CD4-positive, alpha-beta T cell treated with Interleukin-6 at 100 ng/mL for 8 hours (primary cell): Measurements from ENCODE around the gene ATF4.
A peak's percentile ranks its signal among the peaks of the same experiment; 100 is the strongest.
"Not testable (repeated sequence)": the region's sequence is repeated elsewhere in the genome, so short reads cannot be mapped to it uniquely, and the experiment has no call there.

ENCODE experiments used
- DNase-seq: peaks from one replicate; pipeline ENCODE4 v3.0.0-alpha.2; 2020; ENCODE audit warnings: mixed read lengths, low spot score

ATF4 gene

DNA sequence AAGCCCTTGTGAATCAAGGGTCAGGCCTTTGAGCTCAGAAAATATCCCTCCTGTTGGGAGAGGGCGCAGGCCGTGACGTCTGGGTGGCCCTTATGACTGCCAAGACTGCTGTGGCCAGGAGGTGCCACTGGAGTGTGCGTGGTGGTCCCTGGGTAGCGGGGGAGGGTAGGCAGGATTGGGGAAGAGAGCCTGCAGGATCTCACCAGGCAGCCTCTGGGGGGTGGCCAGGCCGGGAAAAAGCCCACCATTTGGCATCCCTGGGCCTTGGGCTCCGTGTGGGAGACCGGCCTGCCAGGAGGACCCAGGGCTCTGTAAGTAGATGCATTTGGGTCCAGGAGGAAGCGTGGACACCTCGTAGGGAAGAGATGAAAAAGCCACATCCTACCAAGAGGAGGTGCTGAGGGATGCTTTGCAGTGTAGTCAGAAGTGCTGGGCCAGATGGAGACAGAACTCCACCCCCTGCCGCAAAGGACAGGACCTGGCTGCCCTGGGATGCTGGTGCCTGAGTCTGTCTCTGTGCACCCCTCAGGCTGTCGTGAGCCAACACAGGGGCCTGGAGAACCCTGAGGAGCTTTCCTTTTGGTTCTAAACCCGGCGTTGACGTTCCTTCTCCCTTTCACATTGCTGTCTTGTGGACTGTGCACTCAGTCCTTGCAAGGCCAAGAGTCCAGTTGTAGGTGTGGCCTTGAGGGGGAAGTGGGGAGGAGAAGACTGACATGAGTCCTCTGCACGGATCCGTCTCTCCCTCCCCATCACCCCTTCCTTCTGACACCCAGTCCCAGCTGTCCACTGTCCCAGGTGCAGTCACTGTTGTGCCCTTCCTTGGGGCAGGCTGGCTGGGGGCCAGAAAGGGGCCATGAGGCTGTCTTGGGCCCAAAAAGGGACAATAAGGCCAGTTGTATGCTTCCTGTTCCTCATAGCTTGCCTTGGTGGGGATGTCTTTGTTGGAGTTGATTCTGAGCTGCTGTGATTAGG lies 31.0 kb upstream of the ATF4 start:
- no peak for DNase-seq

DNA sequence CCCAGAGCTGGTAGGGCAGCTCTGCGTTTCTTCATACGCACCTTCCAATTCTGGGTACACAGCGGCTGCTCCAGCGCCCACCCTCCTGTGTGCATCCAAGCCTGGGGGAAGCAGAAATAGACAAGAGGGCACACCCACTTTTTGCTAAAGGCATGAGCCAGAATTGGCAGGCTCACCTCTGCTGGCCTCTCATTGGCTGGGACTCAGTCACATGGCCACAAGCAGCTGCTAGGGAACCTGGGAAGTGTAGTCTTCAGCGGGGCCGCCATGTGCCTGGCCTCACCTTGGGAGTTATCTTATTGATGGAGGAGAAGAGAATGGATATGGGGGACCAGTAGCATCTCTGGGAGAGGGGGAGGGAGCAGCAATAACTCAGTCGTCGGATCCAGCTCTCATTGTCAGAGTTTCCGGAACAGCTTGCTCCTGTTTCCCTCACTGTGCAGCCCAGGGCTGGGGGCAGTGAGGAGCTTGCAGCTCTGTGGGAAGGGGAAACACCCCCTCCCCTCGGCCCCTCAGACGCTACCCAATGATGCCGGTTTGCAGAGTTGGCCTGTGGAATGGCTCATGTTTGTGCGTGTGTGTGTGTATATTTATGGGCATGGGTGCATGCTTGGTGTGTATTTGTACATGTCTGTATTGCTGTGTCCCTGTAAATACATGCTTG lies 30.1 kb upstream of the ATF4 start:
- peak; percentile 76 for DNase-seq

DNA sequence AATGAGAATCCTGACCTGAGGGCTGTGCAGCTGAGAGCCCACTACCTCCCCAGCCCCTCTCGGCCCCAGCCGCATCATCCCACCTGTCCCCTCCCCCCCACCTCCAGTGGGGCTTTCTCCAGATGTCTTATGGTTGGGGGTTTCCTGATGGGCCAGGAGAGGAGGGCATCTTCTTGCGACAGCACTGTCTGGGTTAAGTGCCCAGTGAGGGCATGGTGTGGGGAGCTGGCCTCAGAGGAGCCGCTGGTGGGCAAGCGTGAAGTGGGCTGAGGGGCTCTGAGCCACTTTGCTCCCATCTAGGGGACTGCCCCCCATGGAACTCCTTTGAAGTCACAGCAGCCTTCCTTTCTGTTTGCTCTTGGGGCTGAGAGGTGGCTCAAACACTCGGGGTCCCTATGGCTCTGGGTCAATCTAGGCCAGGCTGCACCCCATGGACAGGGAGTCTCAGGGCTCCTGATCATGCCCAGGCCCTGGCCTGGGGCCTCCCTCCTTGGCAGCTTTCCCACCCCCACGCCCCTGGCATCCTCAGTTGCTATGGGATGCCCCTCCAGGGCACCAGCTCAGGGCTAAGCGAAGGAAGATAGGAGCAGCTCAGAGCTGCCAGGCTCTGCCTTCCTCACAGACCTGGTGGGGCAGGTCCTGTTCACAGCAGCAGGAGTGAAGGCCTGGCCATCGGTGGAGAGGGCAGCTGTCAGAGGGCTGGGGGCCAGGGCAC lies 29.2 kb upstream of the ATF4 start:
- no peak for DNase-seq

DNA sequence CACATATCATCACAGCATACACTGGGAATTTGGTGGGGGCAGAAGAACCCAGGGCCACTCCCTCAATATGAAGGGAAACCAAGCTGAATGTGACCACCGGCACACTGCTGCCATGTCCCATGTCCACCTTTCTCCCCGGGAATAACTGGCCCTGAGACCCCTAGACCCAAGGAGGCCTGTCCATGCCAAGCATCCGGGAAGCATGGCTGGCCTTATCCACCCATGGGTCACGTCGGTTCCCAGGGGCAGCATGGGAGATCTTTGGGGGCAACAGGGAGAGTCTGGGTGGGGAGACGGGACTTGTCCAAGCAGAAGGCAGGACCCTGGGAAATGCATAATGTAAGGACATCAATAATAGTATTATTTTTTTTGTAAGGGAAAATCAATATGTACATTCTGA lies 28.7 kb upstream of the ATF4 start:
- no peak for DNase-seq

- no peak for DNase-seq
Measured at GRCh38 chr22:39492186-39492585, 28.2 kb upstream of the ATF4 start.

DNA sequence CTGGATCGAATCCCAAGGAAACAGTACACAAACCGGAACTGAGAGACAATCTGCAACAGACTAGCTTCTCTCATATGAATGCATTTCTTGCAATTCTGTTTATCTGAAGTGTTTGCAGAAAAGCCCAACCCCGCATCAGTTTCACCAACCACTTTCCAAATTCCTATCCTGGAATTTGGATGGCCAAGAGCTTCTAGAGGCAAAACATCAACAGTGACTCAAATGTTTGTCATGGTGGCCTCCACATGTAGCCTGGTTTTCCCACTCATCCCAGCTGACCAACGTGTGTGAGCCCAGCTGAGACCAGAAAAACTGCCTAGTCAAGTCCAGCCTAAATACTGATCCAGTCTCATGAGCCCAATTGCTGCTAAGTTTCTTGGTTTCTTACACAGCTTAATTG lies 26.6 kb upstream of the ATF4 start:
- DNase-seq, result no peak

DNA sequence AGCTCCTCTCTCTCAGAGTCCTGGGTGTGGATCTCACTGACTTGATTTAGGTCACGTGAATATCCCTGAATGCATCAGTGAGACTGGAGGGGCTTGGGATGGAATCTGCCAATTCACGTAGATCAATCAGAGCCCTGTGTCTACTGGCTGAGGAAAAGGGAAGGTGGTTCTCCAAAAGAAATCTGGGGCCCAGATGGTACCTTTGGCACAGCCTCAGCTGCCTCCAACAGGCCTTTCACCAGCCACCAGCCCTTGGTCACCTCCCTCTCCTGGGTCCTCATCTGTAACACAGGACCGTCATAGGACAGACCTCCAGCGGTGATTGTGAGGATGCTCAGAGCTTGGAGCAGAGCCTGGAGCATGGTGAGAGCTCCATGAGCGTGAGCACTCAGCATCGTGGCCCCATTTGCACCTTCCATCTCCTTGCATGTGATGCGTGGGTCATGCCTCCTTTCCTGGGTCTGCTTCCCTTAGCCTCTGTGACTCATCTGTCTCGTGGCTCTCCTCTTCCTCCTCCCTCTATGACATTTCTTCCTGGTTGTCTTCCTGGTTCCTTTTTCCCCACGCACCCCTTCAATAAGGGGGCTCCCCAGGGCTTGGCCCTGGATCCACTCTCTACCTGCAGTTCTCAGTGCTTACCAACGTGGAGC lies 25.8 kb upstream of the ATF4 start:
- no peak for DNase-seq

DNA sequence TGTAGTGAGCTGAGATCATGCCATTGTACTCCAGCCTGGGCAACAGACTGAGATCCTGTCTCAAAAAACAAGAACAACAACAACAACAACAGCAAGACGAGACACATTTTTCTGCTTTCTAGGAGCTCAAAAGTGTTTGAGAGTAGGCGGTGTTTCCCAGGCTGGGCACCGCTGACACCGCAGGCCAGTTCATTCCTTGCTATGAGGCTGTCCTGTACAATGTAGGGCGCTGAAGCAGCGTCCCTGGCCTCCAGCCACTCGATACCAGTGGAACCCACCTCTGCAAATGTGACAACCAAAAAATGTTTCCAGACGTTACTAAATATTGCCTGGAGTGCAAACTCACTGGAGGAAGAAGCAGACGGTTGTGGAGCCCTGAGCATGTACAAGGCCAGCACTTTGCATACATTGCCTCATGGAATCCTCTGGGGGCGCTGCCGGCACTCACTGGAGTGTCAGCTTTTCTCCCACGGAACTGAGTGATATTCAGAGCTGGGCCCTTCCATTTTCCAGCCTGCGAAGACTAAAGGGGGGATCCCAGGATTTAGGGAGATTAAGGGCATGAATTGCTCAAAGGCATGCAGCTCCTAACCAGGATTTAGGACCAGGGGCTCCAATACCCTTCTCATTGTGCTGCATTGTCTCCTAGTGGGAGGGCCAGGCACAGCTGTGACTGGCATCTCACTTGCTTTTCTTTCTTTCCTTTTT lies 24.1 kb upstream of the ATF4 start:
- peak; percentile 53 for DNase-seq

DNA sequence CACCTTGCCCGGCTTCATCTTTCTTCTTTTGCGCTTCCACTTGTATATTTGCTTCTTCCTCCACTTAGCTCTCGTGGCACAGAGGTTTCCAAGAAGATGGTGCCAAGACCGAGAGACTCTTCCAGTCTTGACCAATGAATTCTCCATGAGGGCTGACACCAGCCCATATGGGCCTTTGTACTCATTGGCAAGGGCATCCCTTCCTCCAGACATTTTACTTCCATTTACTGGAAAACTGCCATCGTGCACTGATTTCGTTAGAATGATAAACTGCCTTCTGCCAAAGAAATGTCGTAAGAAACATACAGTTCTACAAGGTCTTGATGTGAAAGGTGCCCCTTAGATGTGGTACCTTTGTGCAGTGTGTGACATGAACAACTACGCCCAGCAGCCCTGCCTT lies 22.9 kb upstream of the ATF4 start:
- no peak for DNase-seq

DNA sequence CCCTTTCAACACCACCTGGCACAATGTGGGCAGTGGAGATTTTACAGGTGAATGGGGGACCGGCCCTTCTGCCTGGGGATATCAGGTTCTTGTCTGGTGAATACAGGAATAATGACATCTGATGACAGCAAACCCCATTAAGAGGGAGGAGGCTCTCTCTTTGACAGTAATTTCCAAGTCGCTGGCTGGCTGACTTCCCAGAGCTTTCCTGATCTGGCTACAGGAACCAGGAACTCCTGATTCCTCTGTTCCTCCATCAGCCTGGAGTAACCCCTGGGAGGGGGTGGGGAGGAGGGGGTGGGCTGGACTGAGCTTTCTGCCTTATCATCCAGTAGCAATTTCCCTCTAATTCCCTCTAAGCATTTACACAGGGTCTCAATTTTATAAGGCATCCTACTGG lies 22.0 kb upstream of the ATF4 start:
- no peak for DNase-seq

GRCh38 chr22:39498802-39499201 lies 21.6 kb upstream of the ATF4 start:
- DNase-seq, result no peak

DNA sequence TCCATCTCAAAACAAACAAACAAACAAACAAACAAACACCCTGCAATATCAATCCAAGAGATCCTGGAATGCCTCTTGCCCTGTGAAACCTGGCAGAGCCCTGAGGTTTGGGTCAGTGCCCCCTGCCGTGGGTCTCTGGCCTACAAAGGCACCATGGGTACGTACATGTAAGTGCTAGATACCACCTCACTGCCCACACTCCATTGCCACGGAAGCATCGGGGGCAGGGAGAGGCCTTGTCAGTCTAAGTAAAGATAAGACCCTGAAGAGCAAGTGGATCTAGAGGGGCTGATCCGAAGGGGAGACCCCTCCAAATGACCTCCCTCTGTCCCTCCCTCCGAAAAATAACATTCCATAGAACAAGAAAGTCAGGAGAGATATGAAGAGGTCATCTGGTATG lies 20.3 kb upstream of the ATF4 start:
- DNase-seq, result no peak

- DNase-seq, result no peak
Measured at GRCh38 chr22:39501644-39502108, 18.7 kb upstream of the ATF4 start.

GRCh38 chr22:39502109-39502788 lies 18.1 kb upstream of the ATF4 start, which contains the start of gene MIEF1:
MIEF1 (plus strand) TSS chr22:39502290; CDS start chr22:39511295, 9,005 bp downstream.
- peak; percentile 92 for DNase-seq

- DNase-seq, result no peak
Measured at GRCh38 chr22:39502789-39503409, 17.5 kb upstream of the ATF4 start.

DNA sequence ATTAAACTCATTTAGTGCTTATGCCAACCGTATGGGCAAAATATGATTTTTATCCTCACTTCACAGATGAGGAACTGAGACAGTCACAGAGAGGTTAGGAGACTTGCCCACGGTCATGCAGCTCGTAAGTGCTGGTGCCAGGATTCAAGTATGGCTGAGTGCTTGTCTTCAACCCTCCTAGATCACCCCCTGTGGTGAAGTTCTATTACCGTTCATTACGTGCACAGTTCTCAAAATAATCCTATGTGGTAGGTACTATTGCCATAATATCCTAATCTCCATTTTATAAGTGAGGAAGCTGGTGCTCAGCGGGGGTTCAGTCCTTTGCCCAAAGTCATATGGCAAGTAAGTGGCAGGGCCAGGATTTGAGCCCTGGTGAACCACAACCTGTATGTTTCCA lies 16.7 kb upstream of the ATF4 start:
- no peak for DNase-seq

DNA sequence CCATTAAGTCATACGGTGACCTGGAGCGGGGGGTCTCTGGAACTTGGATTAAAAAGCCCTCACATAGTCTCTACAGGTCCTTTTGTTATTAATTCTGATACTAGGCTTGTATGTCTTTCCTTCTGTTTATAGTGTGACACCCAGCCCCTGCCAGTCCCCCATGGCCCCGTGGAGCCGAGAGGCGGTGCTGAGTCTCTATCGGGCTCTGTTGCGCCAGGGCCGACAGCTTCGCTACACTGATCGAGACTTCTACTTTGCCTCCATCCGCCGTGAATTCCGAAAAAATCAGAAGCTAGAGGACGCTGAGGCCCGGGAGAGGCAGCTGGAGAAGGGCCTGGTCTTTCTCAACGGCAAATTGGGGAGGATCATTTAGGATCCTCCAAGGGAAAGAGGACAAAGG lies 16.3 kb upstream of the ATF4 start:
- no peak for DNase-seq

- DNase-seq, result not testable (repeated sequence)
Measured at GRCh38 chr22:39507021-39507420, 13.3 kb upstream of the ATF4 start.

GRCh38 chr22:39508393-39508792 lies 12.0 kb upstream of the ATF4 start:
- DNase-seq, result no peak

DNA sequence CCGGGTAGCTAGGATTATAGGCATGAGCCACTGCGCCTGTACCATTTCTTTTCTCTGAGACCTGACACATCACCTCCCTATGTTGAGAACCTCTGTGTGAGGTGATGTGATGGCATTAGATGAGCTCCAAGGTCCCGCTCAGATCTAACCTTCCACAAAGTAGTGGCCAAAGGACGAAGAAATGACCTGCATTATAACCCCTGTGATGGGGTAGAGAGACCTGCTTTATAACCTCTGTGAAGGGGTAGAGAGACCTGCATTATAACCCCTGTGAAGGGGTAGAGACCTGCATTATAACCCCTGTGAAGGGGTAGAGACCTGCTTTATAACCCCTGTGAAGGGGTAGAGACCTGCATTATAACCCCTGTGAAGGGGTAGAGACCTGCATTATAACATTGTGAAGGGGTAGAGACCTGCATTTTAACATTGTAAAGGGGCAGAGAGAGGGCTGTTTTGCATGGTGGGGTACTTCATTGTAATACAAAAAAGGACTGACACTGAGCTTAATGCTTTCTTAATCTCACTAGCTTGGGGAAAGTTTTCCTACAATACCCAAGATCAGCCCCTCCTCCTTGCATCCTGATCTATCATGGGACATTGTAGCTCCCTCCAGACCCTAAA lies 9.7 kb upstream of the ATF4 start:
- no peak for DNase-seq
